Measurements from ENCODE around the gene NOC4L. TPM values are rescaled to one million over a fixed set of nuclear protein-coding genes. Genes with fewer than 3 reads are reported as not detected.

The NOC4L gene
- total RNA-seq, 1 donor from 2014 or later: 16.5 TPM

DNA sequence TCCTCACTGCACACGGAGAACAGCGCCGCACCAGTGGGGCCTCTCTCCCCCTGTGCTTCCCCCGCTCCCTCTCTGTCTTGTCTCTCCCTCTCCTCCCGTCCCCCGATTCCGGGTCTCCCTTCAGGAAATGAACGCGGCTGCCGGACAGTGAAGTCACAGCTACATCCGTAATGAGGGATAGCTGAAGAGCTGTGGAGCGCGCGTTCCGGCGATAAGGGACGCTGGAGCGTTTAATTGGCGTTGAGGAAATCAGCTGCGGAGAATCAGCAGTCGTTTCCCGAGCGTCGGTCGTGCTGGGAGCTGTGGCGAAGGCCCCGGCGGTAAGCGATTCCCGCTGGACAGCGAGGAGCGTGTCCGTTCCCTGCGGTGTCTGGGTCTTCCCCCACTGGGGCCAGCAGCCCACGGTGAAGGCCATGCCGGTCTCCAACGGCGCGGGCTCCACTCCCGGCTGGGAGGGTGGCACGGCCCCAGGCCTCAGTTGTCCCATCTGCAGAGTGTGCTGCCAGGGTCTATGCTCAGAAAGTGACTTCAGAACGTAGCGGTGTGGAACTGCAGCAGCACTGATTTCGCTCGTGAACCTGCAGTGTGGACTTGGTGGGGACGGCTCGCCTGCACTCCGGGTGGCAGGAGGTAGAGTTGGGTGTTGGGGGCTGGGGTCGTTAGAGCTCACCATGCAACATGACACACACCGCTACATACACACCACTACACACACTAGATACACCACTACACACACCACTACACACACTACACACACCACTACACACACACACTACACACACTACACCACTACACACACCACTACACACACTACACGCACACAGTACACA lies 10.9 kb downstream of the NOC4L start:
- peaks cover 5% of the 10 kb centered on the region for H3K4me1 ChIP-seq
- no peaks in the 10 kb centered on the region for H3K9me3 ChIP-seq
- ATAC-seq: no peak
- DNase-seq: no peak
- TF ChIP-seq, protein P1, sequence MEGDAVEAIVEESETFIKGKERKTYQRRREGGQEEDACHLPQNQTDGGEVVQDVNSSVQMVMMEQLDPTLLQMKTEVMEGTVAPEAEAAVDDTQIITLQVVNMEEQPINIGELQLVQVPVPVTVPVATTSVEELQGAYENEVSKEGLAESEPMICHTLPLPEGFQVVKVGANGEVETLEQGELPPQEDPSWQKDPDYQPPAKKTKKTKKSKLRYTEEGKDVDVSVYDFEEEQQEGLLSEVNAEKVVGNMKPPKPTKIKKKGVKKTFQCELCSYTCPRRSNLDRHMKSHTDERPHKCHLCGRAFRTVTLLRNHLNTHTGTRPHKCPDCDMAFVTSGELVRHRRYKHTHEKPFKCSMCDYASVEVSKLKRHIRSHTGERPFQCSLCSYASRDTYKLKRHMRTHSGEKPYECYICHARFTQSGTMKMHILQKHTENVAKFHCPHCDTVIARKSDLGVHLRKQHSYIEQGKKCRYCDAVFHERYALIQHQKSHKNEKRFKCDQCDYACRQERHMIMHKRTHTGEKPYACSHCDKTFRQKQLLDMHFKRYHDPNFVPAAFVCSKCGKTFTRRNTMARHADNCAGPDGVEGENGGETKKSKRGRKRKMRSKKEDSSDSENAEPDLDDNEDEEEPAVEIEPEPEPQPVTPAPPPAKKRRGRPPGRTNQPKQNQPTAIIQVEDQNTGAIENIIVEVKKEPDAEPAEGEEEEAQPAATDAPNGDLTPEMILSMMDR (IDR thresholded peaks at IDR 0.05): no peak
- intact Hi-C loops (cut with DNase I): no loop called here
- H3K27me3 ChIP-seq: no peaks in the 10 kb centered on the region
- no peak overlapping the region for H3K4me3 ChIP-seq
- no peak overlapping the region for H3K27ac ChIP-seq
- peaks cover 7% of the 10 kb centered on the region for H3K36me3 ChIP-seq

DNA sequence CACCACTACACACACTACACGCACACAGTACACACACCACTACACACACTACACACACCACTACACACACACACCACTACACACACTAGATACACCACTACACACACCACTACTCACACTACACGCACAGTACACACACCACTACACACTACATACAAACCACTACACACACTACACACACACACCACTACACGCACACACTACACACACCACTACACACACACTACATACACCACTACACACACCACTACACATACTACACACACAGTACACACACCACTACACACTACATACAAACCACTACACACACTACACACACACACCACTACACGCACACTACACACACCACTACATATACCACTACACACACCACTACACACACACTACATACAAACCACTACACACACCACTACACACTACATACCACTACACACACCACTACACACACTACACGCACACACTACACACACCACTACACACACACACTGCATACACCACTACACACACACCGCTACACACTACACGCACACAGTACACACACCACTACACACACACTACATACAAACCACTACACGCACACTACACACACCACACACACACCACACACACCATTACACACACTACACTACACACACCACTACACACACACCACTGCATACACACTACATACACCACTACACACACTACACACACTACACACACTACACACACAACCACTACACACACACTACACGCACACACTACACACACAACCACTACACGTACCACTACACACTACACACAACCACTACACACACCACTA lies 11.7 kb downstream of the NOC4L start:
- TF ChIP-seq, protein P1 (IDR thresholded peaks at IDR 0.05): no peak
- Histone ChIP-seq H3K9me3 (no peaks in the 10 kb centered on the region), H3K4me3 (no peak overlapping the region), H3K27ac (no peak overlapping the region), H3K4me1 (peaks cover 5% of the 10 kb centered on the region), H3K27me3 (no peaks in the 10 kb centered on the region), H3K36me3 (peaks cover 6% of the 10 kb centered on the region)
- ATAC-seq (no peak), DNase-seq (no peak)
- intact Hi-C loops (cut with DNase I): no loop called here

DNA sequence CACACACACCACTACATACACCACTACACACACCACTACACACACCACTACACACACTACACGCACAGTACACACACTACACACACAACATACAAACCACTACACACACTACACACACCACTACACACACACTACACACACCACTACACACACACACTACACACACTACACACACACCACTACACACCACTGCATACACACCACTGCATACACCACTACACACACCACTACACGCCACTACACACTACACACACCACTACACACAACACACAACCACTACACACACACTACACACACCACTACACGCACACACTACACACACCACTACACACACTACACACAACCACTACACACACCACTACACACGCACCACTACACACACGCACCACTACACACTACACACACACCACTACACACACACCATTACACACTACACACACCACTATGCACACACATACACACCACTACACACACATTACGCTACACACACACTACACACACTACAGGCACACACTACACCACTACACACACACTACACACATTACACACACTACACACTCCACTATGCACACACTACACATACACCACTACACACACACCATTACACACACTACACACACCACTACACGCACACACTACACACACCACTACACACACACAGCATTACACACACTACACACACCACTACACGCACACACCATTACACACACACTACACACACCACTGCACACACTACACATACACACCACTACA lies 12.5 kb downstream of the NOC4L start:
- Histone ChIP-seq H3K4me1 (peaks cover 5% of the 10 kb centered on the region), H3K27ac (no peak overlapping the region), H3K36me3 (no peaks in the 10 kb centered on the region), H3K27me3 (no peaks in the 10 kb centered on the region), H3K4me3 (no peak overlapping the region), H3K9me3 (no peaks in the 10 kb centered on the region)
- no peak for DNase-seq
- intact Hi-C loops (cut with DNase I): no loop called here
- ATAC-seq: no peak
- TF ChIP-seq, protein P1 (IDR thresholded peaks at IDR 0.05): no peak

DNA sequence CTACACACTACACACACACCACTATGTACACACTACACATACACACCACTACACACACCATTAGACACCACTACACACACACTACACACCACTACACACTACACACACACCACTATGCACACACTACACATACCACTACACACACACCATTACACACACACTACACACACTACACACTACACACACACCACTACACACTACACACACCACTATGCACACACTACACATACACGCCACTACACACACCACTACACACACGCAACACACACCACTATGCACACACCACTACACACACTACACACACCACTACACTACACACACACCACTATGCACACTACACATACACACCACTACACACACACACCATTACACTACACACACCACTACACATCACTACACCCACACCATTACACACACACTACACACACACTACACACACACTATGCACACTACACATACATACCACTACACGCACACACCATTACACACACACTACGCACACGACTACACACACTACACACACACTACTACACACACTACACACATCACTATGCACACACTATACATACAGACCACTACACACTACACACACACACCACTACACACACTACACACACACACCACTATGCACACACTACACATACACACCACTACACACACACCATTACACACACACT lies 13.6 kb downstream of the NOC4L start:
- no peak for DNase-seq
- Histone ChIP-seq H3K27ac (no peak overlapping the region), H3K36me3 (no peaks in the 10 kb centered on the region), H3K27me3 (no peaks in the 10 kb centered on the region), H3K4me1 (peaks cover 12% of the 10 kb centered on the region), H3K4me3 (no peak overlapping the region), H3K9me3 (no peaks in the 10 kb centered on the region)
- TF ChIP-seq, protein P1 (IDR thresholded peaks at IDR 0.05): no peak
- intact Hi-C loops (cut with DNase I): no loop called here
- no peak for ATAC-seq
